Measurements from ENCODE around the gene RCAN2. TPM values are rescaled to one million over a fixed set of nuclear protein-coding genes. Genes with fewer than 3 reads are reported as not detected.

RCAN2 gene
- total RNA-seq, 2 experiments from 2014 or later: 0.37 to 0.43 TPM

DNA sequence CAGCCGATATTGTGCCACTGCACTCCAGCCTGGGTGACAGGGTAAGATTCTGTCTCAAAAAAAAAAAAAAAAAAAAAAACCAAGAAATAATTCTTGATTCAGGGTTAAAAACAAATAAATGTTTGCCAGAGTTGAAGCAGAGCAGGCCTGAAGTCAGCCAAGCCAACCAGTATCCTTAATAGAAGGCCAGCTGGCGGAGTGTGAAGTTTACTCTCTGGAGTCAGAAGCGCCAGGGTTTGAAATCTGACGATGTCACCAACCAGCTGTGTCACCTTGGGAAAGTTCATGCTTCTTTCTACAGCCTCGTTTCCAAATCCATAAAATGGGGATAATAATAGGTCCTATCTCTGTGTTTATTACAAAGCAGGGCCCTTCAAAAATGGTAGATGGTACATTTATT lies 247.5 kb downstream of the RCAN2 start:
- CTCF ChIA-PET: no interaction called here
- Mint-ChIP-seq H3K4me1 (ENCODE audit: low read depth) (no peaks in the 10 kb centered on the region), H3K4me3 (no peak overlapping the region), H3K27ac (no peak overlapping the region), H3K27me3 (ENCODE audit: low read depth) (no peaks in the 10 kb centered on the region), H3K9me3 (no peaks in the 10 kb centered on the region), H3K36me3 (ENCODE audit: low read depth) (no peaks in the 10 kb centered on the region)
- intact Hi-C loops (cut with micrococcal nuclease): no loop called here
- DNase-seq: no peak

DNA sequence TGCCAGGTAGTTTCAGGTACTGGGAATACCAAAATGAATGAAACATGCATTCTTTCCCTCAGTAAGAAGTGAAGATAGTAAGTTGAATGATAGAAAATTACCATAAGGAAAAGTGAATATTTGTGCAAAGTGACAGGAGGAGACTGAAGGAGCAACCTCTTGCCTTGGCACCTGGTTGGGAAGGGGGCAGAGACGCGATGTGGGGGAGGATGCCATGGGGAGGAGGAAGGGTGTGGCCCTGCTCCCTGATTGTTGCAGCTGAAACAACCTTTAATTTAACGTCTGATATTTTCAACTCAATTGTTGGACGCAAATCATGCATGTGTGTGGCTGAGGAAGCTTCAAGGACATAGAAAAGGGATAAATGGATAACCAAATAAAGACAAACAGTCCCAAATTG lies 248.3 kb downstream of the RCAN2 start:
- no peak overlapping the region for H3K4me3 Mint-ChIP-seq
- H3K27ac Mint-ChIP-seq: no peak overlapping the region
- H3K9me3 Mint-ChIP-seq: no peaks in the 10 kb centered on the region
- no peaks in the 10 kb centered on the region for H3K4me1 Mint-ChIP-seq (ENCODE audit: low read depth)
- intact Hi-C loops (cut with micrococcal nuclease): no loop called here
- DNase-seq: no peak
- no peaks in the 10 kb centered on the region for H3K36me3 Mint-ChIP-seq (ENCODE audit: low read depth)
- CTCF ChIA-PET: no interaction called here
- H3K27me3 Mint-ChIP-seq (ENCODE audit: low read depth): peaks cover under 1% of the 10 kb centered on the region

DNA sequence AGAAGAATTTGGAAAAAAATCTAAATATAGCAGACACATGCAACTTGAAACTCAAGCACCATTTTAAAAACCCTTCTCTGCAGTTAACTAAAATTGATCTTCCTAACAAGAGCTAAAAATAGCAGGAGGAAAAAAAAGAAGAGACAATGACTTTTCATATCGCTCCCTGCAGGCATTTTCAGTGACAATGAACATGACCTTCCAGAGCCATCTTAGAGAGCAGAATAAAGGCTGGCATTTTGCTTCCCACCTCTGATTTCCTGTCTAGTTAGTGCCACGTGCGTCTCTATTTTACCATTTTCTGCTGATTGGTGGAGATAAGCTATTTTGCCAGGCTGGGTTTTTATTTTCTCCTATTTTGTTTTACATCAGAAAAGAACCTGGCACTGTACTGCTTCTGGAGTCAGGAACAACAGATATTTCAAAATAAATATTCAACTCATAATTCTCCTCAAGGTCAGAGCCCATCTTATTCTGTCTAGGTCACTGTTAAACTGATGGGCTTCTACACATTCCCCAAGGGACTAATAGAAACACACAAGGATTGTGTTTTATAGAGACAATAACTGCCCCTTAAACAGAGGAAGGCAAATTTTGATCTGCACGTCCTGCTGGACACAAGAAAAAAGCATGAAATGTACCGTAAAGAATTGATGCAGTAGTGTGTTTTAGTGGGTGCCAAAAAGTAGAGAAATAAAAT lies 250.2 kb downstream of the RCAN2 start:
- Mint-ChIP-seq H3K27ac (no peak overlapping the region), H3K9me3 (no peaks in the 10 kb centered on the region)
- CTCF ChIA-PET: no interaction called here

DNA sequence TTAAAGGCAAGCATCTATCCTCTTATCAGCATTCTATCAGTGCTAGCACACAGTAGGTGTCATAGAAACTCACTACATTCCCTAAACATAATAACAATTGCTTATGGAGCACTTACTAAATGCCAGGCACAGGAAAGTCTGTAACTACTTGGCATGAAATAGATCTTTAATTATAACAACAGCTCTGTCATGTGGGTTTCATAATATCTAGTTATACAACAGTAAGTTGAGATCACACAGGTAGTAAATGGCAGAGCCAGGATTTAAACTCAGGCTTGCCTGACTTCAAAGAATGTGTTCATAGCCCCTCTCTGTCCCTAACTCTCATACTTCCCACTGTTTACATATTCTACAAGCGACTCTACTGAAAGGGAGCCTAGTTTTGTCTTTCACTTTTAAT lies 254.5 kb downstream of the RCAN2 start:
- H3K9me3 Mint-ChIP-seq: no peaks in the 10 kb centered on the region
- H3K4me1 Mint-ChIP-seq (ENCODE audit: low read depth): no peaks in the 10 kb centered on the region
- CTCF ChIA-PET: no interaction called here
- intact Hi-C loops (cut with micrococcal nuclease): no loop called here
- DNase-seq: no peak
- H3K36me3 Mint-ChIP-seq (ENCODE audit: low read depth): no peaks in the 10 kb centered on the region
- H3K27me3 Mint-ChIP-seq (ENCODE audit: low read depth): peaks cover 20% of the 10 kb centered on the region
- H3K4me3 Mint-ChIP-seq: no peak overlapping the region
- no peak overlapping the region for H3K27ac Mint-ChIP-seq

More for the DNA sequence above, 250.2 kb downstream of the RCAN2 start:
- intact Hi-C loops (cut with micrococcal nuclease): no loop called here
- no peaks in the 10 kb centered on the region for H3K4me1 Mint-ChIP-seq (ENCODE audit: low read depth)
- H3K4me3 Mint-ChIP-seq: no peak overlapping the region
- no peak for DNase-seq
- peaks cover 6% of the 10 kb centered on the region for H3K27me3 Mint-ChIP-seq (ENCODE audit: low read depth)
- no peaks in the 10 kb centered on the region for H3K36me3 Mint-ChIP-seq (ENCODE audit: low read depth)

DNA sequence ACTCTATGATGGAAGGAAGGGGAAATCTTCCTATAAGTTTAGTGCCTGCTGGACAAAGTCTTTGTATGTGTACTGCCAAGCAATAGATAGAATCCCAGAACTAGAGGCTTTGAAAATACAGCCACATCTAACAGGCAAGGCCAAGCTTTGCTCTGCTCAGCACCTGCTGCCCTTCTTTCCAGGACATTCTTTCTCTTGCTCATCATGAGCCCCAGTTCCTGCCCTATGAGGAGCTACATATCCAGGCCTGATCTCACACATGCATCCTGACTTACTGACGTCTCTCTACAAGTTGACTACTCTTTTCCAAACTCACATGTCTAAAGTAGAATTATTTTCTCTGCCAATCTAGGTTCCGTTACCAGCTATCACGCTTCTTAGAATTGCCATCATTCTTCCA lies 256.0 kb downstream of the RCAN2 start:
- Mint-ChIP-seq H3K27ac (no peak overlapping the region), H3K27me3 (ENCODE audit: low read depth) (peaks cover 24% of the 10 kb centered on the region), H3K9me3 (peaks cover 7% of the 10 kb centered on the region), H3K4me1 (ENCODE audit: low read depth) (no peaks in the 10 kb centered on the region), H3K36me3 (ENCODE audit: low read depth) (no peaks in the 10 kb centered on the region), H3K4me3 (no peak overlapping the region)
- DNase-seq: no peak
- intact Hi-C loops (cut with micrococcal nuclease): no loop called here
- CTCF ChIA-PET: interaction anchor here (0.5 kb wide), 1 partner anchor 14 kb away, joined by 3 read pairs; no protein-coding TSS in a partner anchor

DNA sequence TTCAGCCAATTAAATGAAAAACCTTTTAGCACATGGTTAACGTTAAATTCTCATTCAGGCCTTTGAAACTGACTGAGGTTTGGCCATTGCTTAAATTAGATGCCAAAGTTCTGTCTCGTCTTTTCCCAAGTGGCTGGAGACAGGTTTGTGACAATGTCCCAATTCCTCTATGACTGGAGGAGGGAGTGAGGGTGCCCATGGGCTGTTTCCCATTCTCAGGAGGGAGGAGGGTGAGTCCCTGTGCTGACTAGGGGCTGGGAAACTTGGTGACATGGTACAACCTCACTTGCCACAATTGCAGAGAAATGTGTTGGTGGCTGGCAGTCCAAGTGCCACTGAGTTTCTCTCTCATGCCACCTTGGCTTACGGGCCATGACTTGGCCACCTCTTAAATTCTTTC lies 256.5 kb downstream of the RCAN2 start:
- Mint-ChIP-seq H3K36me3 (ENCODE audit: low read depth) (no peaks in the 10 kb centered on the region), H3K4me3 (no peak overlapping the region), H3K27me3 (ENCODE audit: low read depth) (peaks cover 24% of the 10 kb centered on the region), H3K4me1 (ENCODE audit: low read depth) (no peaks in the 10 kb centered on the region), H3K9me3 (peaks cover 7% of the 10 kb centered on the region), H3K27ac (no peak overlapping the region)
- CTCF ChIA-PET: interaction anchor here (0.5 kb wide), 1 partner anchor 15 kb away, joined by 3 read pairs; no protein-coding TSS in a partner anchor
- intact Hi-C loops (cut with micrococcal nuclease): no loop called here
- DNase-seq: no peak

DNA sequence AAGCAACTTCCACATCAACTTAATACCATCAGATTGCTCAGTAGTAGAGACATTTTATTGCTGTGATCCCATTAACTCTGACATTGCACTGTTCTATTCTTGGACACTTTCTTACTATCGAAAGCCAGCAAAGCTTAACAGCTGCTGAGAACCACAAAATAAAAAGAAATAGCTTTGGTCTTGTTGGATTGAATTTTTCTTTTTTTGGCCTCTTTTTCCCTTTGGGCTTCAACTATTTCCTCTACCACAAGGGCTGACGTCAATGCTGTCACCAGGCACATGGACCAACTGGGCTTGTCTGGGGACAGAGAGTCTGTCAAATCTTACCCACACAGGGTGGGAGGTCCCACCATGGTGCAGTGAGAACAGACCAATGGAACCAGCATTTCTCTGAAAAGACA lies 257.1 kb downstream of the RCAN2 start:
- CTCF ChIA-PET: no interaction called here
- H3K27ac Mint-ChIP-seq: no peak overlapping the region
- peaks cover 10% of the 10 kb centered on the region for H3K9me3 Mint-ChIP-seq
- H3K4me3 Mint-ChIP-seq: no peak overlapping the region
- no peak for DNase-seq
- H3K27me3 Mint-ChIP-seq (ENCODE audit: low read depth): peaks cover 28% of the 10 kb centered on the region
- no peaks in the 10 kb centered on the region for H3K36me3 Mint-ChIP-seq (ENCODE audit: low read depth)
- H3K4me1 Mint-ChIP-seq (ENCODE audit: low read depth): no peaks in the 10 kb centered on the region
- intact Hi-C loops (cut with micrococcal nuclease): no loop called here

DNA sequence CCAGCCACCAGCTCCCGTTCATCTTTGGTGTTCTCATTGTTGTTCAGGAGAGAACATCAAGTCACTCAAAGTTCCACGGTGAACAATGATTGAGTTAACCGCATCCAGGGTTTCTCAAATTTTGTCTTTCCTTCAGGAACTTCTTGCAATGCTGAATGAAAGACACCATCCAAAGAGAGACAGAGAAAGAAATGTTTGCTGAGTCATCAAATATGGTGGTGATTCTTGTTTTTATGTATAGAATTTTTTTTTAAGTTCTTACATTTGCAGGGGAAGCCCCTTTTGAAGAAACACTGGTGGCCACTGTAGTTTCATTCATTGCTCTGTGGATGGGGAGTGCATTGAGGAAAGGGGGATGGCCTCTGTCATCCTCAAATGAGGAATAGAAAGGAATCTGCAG lies 258.1 kb downstream of the RCAN2 start:
- CTCF ChIA-PET: no interaction called here
- intact Hi-C loops (cut with micrococcal nuclease): no loop called here
- H3K27me3 Mint-ChIP-seq (ENCODE audit: low read depth): peaks cover 32% of the 10 kb centered on the region
- no peaks in the 10 kb centered on the region for H3K4me1 Mint-ChIP-seq (ENCODE audit: low read depth)
- no peak overlapping the region for H3K4me3 Mint-ChIP-seq
- H3K36me3 Mint-ChIP-seq (ENCODE audit: low read depth): no peaks in the 10 kb centered on the region
- no peak for DNase-seq
- H3K27ac Mint-ChIP-seq: no peak overlapping the region
- H3K9me3 Mint-ChIP-seq: peaks cover 11% of the 10 kb centered on the region

DNA sequence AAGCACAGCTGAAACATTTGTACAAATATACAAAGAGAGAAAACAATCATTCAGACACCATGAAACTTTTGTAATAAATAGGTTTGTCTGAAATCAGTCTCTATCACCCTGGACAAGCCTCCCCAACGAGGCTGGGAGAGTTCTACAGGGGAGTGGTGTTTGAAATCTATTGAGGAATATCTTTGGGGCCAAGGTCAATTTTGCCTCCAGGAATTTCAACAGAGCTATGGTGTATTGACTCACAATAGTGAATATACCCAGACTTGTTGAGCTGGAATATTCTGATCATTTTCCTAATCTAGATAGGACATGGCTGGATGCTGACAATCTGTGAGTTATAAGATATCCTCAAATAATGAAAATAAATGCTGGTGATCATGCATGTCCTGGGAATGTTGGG lies 269.0 kb downstream of the RCAN2 start:
- DNase-seq: no peak
- no peaks in the 10 kb centered on the region for H3K9me3 Mint-ChIP-seq
- intact Hi-C loops (cut with micrococcal nuclease): loop anchor here (5.0 to 10.0 kb wide), 4 partner anchors 270 to 823 kb away; partner anchors contain the start of genes ADGRF1 and RCAN2

DNA sequence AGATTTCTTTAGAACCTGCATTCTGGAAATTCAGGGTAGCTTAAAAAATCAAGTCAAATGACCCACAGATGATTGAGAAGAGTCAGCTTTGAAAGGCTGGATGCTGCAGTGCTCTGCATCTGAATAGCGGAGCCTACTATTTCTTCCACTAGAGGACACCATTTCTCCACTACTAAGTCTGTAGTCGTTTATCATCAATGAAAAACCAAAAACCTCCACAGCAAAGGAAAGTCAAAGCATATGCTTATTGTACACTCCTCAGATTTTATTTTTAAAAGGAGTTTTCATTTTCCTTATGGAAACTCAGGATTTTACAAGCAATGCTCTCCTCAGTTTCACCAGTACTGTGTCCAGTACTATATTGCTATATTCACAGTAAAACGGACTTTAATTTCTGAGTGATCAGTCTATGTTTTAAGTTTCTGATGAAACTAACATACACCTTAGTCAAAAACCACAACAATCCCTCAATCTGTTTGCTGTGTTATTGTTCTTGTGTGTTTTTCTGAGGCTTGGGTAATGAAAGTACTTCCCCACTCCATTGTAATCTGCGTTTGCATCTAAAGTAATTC lies 269.9 kb downstream of the RCAN2 start:
- intact Hi-C loops (cut with micrococcal nuclease): loop anchor here (1.0 to 10.0 kb wide), 8 partner anchors 131 to 823 kb away; partner anchors contain the start of genes ADGRF1 and RCAN2
- no peak for DNase-seq
- peaks cover 11% of the 10 kb centered on the region for H3K27me3 Mint-ChIP-seq (ENCODE audit: low read depth)
- no peaks in the 10 kb centered on the region for H3K9me3 Mint-ChIP-seq
- H3K4me3 Mint-ChIP-seq: no peak overlapping the region
- H3K27ac Mint-ChIP-seq: peak overlapping the region; percentile 80
- peaks cover 30% of the 10 kb centered on the region for H3K4me1 Mint-ChIP-seq (ENCODE audit: low read depth)
- no peaks in the 10 kb centered on the region for H3K36me3 Mint-ChIP-seq (ENCODE audit: low read depth)
- CTCF ChIA-PET: interaction anchor here (0.8 to 3.7 kb wide), 7 partner anchors 14 to 191 kb away, joined by 3 to 22 read pairs (median 6); no protein-coding TSS in a partner anchor

More for the DNA sequence above, 269.0 kb downstream of the RCAN2 start:
- H3K4me3 Mint-ChIP-seq: no peak overlapping the region
- H3K4me1 Mint-ChIP-seq (ENCODE audit: low read depth): peaks cover 26% of the 10 kb centered on the region
- H3K36me3 Mint-ChIP-seq (ENCODE audit: low read depth): no peaks in the 10 kb centered on the region
- CTCF ChIA-PET: interaction anchor here (0.9 to 3.7 kb wide), 4 partner anchors 118 to 188 kb away, joined by 3 to 22 read pairs (median 6); no protein-coding TSS in a partner anchor
- H3K27me3 Mint-ChIP-seq (ENCODE audit: low read depth): peaks cover 12% of the 10 kb centered on the region
- H3K27ac Mint-ChIP-seq: no peak overlapping the region

DNA sequence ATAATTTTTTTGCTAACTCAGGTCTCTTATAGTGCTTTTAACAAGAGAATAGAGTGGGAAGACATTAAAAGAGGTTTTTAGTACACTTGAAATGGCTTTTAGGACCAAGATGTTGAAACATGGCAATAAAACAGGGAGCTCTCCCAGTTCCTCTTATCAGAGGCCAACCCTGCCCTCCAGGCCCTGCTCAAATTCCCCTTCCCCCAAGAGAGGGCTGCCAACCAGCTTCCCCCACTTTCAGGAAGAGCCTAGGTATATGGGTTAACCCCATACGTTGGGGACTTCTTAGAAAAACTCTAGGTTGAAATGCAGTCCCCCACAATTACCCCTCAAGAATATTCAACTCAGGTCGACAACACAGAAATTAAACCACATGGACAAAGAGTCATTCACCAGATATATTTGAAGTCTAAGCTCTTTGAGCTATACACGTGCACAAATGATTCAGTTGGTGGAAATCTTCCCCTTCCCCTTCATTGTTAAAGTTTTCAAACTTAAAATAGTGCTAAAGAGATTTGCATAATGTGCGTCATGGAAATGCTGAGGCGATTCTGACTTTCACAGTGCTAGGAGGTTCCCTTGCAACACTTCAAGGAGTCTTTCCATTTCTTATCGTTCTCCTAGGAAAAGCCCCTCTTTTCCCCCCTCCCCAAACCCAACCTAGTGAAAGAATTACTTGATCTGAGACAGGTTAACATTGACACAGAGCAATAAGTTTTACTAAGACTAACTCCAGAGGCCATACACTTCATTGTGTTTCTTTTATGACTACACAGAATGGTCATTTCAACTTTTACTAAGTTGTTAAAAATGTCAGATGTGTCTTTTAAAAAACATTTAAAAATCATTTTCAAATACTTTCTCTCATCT lies 270.7 kb downstream of the RCAN2 start:
- Mint-ChIP-seq H3K4me3 (no peak overlapping the region), H3K36me3 (ENCODE audit: low read depth) (no peaks in the 10 kb centered on the region), H3K27ac (peak overlapping the region; percentile 80), H3K9me3 (no peaks in the 10 kb centered on the region), H3K27me3 (ENCODE audit: low read depth) (peaks cover 8% of the 10 kb centered on the region), H3K4me1 (ENCODE audit: low read depth) (peaks cover 30% of the 10 kb centered on the region)
- CTCF ChIA-PET: interaction anchor here (0.8 to 3.7 kb wide), 7 partner anchors 13 to 192 kb away, joined by 3 to 22 read pairs (median 6); no protein-coding TSS in a partner anchor
- intact Hi-C loops (cut with micrococcal nuclease): loop anchor here (1.0 to 10.0 kb wide), 11 partner anchors 12 to 824 kb away; partner anchors contain the start of genes ADGRF1, ENPP4 and RCAN2
- DNase-seq: peak; percentile 73

DNA sequence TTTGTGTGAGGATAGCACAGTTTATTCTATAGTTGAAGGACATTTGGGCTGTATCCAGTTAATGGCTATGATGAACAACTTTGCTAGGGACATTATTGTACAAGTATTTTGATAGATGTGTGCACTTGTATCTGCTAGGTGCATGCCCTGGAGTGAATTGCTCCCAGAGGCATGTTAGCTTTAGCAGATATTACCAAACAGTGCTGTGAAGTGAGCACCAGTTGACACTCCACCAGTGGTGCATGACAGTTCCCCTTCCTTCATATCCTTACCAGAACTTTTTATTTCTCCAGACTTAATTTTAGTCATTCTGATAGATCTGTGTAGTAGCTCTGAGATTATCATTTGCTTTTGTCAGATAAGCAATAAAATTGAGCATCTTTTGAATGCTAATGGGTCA lies 271.6 kb downstream of the RCAN2 start:
- Mint-ChIP-seq H3K4me3 (no peak overlapping the region), H3K4me1 (ENCODE audit: low read depth) (peaks cover 30% of the 10 kb centered on the region), H3K27ac (peak overlapping the region; percentile 43), H3K9me3 (no peaks in the 10 kb centered on the region), H3K36me3 (ENCODE audit: low read depth) (no peaks in the 10 kb centered on the region), H3K27me3 (ENCODE audit: low read depth) (peaks cover 5% of the 10 kb centered on the region)
- intact Hi-C loops (cut with micrococcal nuclease): loop anchor here (1.0 to 10.0 kb wide), 8 partner anchors 11 to 825 kb away; partner anchors contain the start of genes ADGRF1, ENPP4 and RCAN2
- CTCF ChIA-PET: interaction anchor here (1.1 to 1.7 kb wide), 2 partner anchors 15 to 129 kb away, joined by 3 to 7 read pairs; no protein-coding TSS in a partner anchor
- DNase-seq: no peak
